CD1c-positive myeloid dendritic cell (primary cell): ENCODE measurements around the gene SH3BGR.

Experiments used
- DNase-seq: peaks from one replicate; pipeline ENCODE4 v3.0.0-alpha.2; 2016; ENCODE audit errors: extremely low spot score

The SH3BGR gene

DNA sequence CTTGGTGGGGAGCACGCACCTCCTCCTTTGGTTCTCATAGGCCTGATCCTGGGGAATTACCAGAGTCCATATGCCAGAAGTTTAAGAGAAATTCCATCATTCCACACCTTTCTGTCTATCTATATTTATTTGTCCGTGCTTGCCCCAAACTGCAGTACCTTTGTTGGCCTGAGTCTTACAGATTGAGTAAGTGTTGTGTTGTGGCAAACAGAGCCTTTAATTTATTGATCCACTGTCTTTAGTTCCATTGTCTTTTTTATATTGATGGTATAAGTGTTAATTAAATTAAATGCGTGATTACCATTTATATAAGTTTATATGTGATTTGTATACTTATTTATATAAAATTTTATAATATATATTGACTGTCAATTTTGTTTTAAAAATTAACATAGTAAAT lies 4.9 kb downstream of the SH3BGR start:
- no peak for DNase-seq

DNA sequence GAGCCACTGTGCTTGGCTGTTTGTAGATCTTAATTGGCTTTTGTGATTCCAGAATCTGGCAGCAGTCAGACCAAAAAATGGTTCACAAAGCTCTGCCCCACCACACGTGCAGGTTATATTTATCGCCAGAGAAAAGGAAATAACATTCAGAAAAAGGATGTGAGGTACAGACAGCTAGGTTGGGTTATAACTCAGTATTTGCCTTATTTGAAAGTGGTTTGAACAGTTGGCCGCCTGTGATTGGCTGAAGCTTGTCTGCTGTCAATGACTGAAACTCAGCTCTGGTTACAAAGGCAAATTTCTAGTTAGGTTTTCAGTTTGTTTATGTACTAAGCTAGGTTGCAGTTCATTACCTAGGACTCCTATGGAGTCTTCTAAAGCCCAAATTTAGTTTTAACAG lies 9.6 kb downstream of the SH3BGR start:
- DNase-seq, result no peak

DNA sequence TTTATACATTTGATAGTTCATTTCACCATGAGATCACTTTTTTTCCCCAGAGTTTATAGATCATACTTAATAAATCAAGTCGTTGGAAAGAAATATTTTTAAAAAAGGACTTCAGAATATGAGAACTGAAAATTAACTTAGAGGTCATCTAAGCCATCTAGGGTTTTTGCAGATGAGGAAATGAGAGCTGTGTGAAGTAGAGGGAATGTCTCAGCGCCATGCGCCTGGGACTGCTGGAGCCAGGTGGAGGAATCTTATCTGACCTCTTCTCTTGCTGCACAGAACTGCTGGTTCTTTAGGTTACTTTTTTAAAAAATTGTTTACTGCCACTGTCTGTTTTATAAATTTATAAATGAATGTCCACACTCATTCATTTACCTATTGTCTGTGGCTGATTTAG lies 11.5 kb downstream of the SH3BGR start:
- peak; percentile 5 for DNase-seq

- no peak for DNase-seq
Measured at GRCh38 chr21:39466584-39466983, 14.8 kb downstream of the SH3BGR start.

DNA sequence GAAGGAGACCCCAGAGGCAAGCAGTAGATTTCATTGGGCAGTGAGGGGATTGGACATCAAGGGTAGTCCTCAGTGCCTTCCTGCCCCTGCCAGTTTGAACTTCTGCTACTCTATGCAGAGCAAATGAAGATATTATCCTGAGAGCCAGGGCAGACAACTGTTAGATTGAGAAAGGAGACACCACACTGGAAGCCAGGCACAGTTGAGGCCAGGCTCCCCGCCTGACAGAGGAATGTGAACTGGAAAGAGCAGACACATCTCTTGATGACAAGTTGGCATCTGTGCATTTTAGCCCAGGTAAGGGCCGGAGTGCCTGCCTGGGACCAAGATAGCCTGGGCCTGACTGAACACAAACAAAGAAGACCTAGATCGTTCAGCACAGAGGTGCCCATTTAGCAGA lies 16.0 kb downstream of the SH3BGR start:
- no peak for DNase-seq

GRCh38 chr21:39468559-39468958 lies 16.8 kb downstream of the SH3BGR start:
- no peak for DNase-seq

DNA sequence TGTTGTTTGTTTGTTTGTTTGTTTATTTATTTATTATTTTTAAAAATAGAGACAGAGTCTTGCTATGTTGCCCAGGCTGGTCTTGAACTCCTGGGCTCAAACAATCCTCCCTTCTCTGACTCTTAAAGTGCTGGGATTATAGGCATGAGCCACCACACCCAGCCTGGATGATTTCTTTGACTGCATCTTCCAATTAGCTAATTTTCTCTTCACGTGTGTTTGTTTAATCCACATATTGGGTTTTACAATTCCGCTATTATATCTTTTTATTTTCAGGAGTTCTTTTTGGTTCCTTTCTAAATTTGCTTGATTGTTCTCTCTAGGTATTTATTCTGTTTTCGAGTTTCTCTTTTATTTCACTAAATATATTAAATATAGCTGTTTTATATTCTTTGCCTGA lies 19.8 kb downstream of the SH3BGR start:
- no peak for DNase-seq

GRCh38 chr21:39472786-39473185 lies 21.0 kb downstream of the SH3BGR start:
- DNase-seq, result no peak

DNA sequence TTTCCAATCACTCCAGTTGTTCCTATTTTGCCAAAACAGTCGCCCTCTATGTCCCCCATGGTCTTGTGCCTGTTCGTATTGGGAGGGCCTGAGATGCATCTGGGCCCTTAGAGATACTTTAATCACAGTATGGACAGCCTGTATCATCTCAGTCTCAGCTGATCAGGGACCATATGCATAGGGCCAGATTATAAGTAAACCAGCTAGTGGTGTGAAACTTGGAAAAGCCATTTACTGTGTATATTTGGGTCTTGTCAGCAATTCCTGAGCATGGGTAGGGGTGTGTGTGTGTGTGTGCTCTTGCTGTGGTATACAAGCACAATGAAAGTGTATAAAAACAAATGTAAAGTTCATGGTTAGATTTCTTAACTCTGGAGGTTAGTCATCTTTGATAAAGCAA lies 22.8 kb downstream of the SH3BGR start:
- no peak for DNase-seq

- DNase-seq, result no peak
Measured at GRCh38 chr21:39479164-39479813, 27.5 kb downstream of the SH3BGR start.

DNA sequence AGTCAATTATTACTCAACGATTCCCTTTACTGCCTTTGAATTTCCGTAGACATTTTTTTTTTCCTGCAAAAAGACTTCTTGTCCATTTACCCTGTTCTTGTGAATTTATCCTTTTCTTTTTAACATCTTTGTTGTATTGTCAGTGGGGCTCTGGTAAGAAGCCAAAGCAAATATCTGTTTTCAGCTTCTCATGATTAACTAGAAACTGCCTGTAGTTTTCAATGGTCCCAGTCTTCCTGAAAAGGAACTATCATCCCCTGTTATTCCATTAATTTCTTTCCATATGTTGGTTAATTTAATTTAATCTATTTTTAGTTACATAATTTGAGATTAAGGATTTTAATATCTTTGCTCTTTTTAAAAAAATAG lies 28.0 kb downstream of the SH3BGR start:
- DNase-seq, result no peak

- DNase-seq, result no peak
Measured at GRCh38 chr21:39480271-39480670, 28.5 kb downstream of the SH3BGR start.

GRCh38 chr21:39481886-39482285 lies 30.1 kb downstream of the SH3BGR start:
- no peak for DNase-seq

DNA sequence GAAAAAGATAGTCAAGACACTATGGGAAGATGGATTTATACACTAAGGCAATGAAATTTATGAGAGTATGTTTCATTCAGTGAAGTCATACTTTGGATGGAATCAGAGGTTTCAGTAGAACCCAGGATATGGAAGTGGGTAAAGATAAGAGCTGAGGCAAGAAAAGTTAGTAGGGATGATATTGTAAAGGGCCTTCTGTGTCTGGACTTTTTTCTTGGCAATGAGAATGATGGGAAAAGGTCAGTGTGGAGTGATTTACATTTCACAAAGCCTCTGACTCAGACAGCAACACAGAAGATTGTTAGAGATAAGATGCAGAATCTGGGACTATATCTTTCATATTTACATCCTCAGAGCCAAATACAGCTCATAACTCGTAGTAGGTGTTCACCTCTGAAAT lies 32.1 kb downstream of the SH3BGR start:
- DNase-seq, result no peak

DNA sequence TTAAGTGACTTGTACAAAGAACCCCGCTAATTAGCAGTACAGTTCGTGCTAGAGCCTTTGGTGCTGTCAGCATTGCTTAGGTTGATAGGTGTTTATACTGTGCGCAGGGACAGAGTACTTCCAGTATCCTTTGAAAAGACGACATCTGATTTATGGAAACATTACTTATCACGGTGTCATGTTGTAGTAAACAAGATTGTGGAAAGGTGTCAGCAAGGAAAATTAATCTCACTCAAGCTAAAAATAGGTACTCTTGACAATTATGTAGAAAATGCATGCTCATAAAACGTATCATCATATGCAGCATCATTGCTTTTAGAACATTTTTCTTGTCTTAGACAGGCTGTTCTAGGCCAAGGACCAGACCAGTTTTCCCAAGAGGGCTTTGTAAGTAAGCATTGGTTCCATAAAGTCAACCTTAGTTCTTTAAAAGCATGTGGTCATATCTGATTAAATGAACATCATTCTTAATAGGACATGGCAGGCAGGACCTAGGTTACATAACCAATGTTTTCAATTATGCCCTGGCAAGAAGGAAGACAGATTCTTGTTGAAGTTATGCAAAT lies 33.0 kb downstream of the SH3BGR start:
- DNase-seq, result no peak

DNA sequence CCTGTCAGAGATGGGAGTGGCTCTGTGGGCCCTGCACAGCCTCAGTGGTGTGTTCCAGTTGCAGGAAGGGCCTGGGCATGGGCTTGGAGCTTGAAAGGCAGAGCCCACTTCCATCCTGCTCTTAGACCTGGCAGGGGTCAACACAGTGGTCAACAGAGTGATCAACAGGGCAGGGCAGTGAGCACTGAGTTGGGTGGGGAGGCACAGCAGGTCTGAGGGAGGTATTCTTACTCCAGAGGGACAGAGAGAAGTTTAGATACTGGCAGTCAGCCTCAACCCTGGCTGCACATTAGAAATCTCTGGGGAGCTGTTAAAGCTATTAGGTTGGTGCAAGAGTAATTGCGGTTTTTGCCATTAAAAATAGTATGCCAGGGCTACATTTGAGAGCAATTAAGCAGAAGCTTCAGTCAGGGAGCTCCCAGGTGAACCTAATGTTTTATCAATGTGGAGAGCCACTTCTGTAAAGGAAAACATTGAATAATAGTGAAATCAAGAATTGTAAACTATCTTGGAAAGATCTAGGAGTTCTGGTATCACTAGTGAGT lies 37.7 kb downstream of the SH3BGR start:
- no peak for DNase-seq

- DNase-seq, result no peak
Measured at GRCh38 chr21:39499156-39499555, 47.4 kb downstream of the SH3BGR start.

DNA sequence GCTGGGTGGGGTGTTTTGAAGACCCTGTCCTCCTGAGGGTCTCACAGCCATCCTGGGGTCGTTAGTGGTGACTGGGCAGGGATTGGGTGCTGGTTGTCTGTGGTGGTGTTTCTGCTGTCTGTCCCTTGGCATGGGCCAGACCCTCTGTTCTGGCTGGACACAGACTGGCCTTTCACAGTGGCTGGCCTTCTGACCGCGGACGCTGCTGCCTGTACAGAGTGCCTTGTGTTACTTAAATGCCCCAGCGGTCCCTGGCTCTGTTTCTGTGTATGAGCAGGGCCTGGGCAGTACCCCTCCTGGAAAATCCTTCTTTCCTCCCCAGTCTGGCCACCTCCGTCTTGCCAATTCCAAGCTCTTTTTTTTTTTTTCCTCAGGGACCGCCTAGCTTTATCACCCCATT lies 50.9 kb downstream of the SH3BGR start:
- DNase-seq, result no peak

DNA sequence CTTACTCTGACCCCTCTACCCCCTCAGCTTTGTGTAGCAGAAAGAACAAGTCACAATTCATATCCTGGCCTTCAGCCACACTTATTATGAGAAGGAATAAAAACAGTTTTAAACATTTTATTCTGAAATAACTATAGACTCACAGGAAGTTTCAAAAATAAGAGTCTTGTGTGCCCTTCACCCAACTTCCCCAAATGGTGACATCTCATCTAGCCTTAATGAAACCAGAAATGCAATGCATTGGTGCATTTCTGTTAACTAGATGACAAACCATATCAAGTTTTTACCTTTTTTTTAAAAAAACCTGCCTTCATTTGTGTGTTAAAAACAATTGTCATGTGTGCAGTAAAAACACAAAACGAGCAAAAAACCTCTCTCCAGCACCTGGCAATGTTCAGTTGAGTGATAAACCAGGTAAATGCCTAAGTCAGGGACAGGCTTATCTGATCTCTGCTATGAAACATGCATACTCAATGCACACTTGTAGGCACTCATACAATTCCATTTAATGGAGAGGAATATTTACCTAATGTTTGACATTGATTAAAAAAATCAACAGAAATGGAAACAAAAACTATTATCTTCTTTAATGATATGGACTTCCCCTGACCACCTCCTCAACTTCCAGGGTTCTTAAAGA lies 51.5 kb downstream of the SH3BGR start:
- DNase-seq, result peak; percentile 2

- DNase-seq, result no peak
Measured at GRCh38 chr21:39504230-39504629, 52.5 kb downstream of the SH3BGR start.

DNA sequence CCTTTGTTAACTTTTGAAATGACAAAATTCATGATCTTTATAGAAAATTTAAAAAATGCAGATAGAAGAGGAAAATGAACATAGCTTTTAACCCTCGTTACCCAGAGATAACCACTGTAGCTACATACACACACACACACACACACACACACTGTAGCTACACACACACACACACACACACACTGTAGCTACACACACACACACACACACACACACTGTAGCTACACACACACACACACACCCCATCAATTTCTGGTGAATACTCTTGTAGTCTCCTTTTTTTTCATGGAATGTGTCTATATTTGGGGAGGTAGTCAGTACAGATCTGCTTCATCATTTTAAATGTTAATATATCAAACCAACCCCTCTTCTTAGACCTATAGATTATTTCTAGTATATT lies 58.5 kb downstream of the SH3BGR start:
- no peak for DNase-seq

GRCh38 chr21:39511102-39511501 lies 59.3 kb downstream of the SH3BGR start:
- no peak for DNase-seq

- DNase-seq, result no peak
Measured at GRCh38 chr21:39513735-39514134, 62.0 kb downstream of the SH3BGR start.
